Colonic mucosa (tissue), 4 donors: ENCODE results near the gene FEM1A. TPM values are rescaled to one million over a fixed set of nuclear protein-coding genes. Genes with fewer than 3 reads are reported as not detected.
"Not testable (repeated sequence)": the region's sequence is repeated elsewhere in the genome, so short reads cannot be mapped to it uniquely, and the experiment has no call there.

ENCODE experiments used
- DNase-seq: peaks from one replicate; pipeline ENCODE4 v3.0.0-alpha.2; 2020
- H3K27ac ChIP-seq: fragments of 200-600 bp; one replicate; pipeline ENCODE4 v1.8.0; 2021
- H3K27me3 ChIP-seq: fragments of 200-600 bp; one replicate; pipeline ENCODE4 v1.8.0; 2021
- H3K36me3 ChIP-seq: fragments of 200-600 bp; one replicate; pipeline ENCODE4 v1.8.0; 2021
- H3K4me1 ChIP-seq: fragments of 200-600 bp; one replicate; pipeline ENCODE4 v1.8.0; 2021; ENCODE audit warnings: mild to moderate bottlenecking
- H3K4me3 ChIP-seq: fragments of 200-600 bp; one replicate; pipeline ENCODE4 v1.8.0; 2021
- H3K9ac ChIP-seq, 2 donors: one replicate each; pipeline ENCODE4 v1.7.0; 2013; ENCODE audit warnings: control low read depth in 2 of 2, low read depth in 2 of 2, low read length in 2 of 2
- H3K9me3 ChIP-seq: fragments of 200-600 bp; one replicate; pipeline ENCODE4 v1.8.0; 2021
- CTCF ChIP-seq: fragments of 200-600 bp; IDR thresholded peaks from one replicate; pipeline ENCODE4 v1.8.0; 2022; ENCODE audit warnings: antibody characterized with exemption, mild to moderate bottlenecking
- intact Hi-C: fragments of 100-400 bp; cut with DNase I; formaldehyde crosslinking; loops from one replicate; pipeline ENCODE4 v1.14.1; 2022
- total RNA-seq, 2 donors: library from RNA; stranded (reverse); fragmentation: NEBNext Ultra II Directional in 1 of 2; extraction: Animal tissue kit (Norgen Biotek cat#: 25700) in 1 of 2; gene quantifications; one replicate each; pipeline ENCODE4 v1.2.1, GENCODE V29; 2021
- donor health status: healthy.
- donor health status: DM: no; HTN: no; CAD: no.
- donor health status: DM: no; HTN: no; CAD: no.

Gene FEM1A
- total RNA-seq, 2 donors from 2014 or later = 10.4 to 13.3 TPM

GRCh38 chr19:4803736-4804695 is 12.5 kb downstream of the FEM1A start:
- DNase-seq = peak; percentile 55
- no peaks in the 10 kb centered on the region for H3K4me1 ChIP-seq
- H3K27ac ChIP-seq = no peak overlapping the region
- no peaks in the 10 kb centered on the region for H3K9me3 ChIP-seq
- H3K4me3 ChIP-seq = no peak overlapping the region
- H3K9ac ChIP-seq = no peak overlapping the region
- intact Hi-C loops = no loop called here
- no peaks in the 10 kb centered on the region for H3K36me3 ChIP-seq
- TF ChIP-seq CTCF = peak; percentile 71
- H3K27me3 ChIP-seq = no peaks in the 10 kb centered on the region

- H3K36me3 ChIP-seq, DNase-seq, H3K27me3 ChIP-seq, intact Hi-C loops, H3K9ac ChIP-seq, H3K9me3 ChIP-seq, H3K27ac ChIP-seq, H3K4me1 ChIP-seq, H3K4me3 ChIP-seq: not testable (repeated sequence)
Measured at GRCh38 chr19:4805140-4805539, 13.6 kb downstream of the FEM1A start.

- intact Hi-C loops = no loop called here
- no peak overlapping the region for H3K27ac ChIP-seq
- no peak for TF ChIP-seq CTCF
- H3K4me1 ChIP-seq = no peaks in the 10 kb centered on the region
- no peak overlapping the region for H3K9ac ChIP-seq
- no peaks in the 10 kb centered on the region for H3K9me3 ChIP-seq
- H3K4me3 ChIP-seq = no peak overlapping the region
- H3K36me3 ChIP-seq = no peaks in the 10 kb centered on the region
- no peaks in the 10 kb centered on the region for H3K27me3 ChIP-seq
- no peak for DNase-seq
Measured at GRCh38 chr19:4806384-4806783, 14.8 kb downstream of the FEM1A start.

- Histone ChIP-seq H3K4me1 (no peaks in the 10 kb centered on the region), H3K9me3 (no peaks in the 10 kb centered on the region), H3K27ac (no peak overlapping the region), H3K4me3 (no peak overlapping the region), H3K9ac (no peak overlapping the region), H3K36me3 (no peaks in the 10 kb centered on the region), H3K27me3 (no peaks in the 10 kb centered on the region)
- no peak for DNase-seq
- TF ChIP-seq CTCF = no peak
- intact Hi-C loops = no loop called here
Measured at GRCh38 chr19:4807188-4807587, 15.7 kb downstream of the FEM1A start.

GRCh38 chr19:4811328-4812131 is 20.0 kb downstream of the FEM1A start:
- Histone ChIP-seq H3K9me3 (no peaks in the 10 kb centered on the region), H3K4me3 (no peak overlapping the region), H3K4me1 (peaks cover 4% of the 10 kb centered on the region), H3K9ac (no peak overlapping the region), H3K27ac (no peak overlapping the region), H3K27me3 (no peaks in the 10 kb centered on the region), H3K36me3 (no peaks in the 10 kb centered on the region)
- intact Hi-C loops = loop anchor here (2.0 to 5.0 kb wide), 3 partner anchors 39 to 221 kb away; no protein-coding TSS in a partner anchor
- peak; percentile 94 for TF ChIP-seq CTCF
- peak; percentile 89 for DNase-seq
